LNCAP (cell line): ENCODE results near the gene LMBR1.

Experiments used
- CTCF ChIP-seq: fragments of 450-650 bp; IDR thresholded peaks from 2 replicates; pipeline ENCODE4 v1.5.1; 2017; ENCODE audit warnings: mild to moderate bottlenecking

LMBR1 gene

GRCh38 chr7:156739596-156739995, 153.4 kb downstream of the LMBR1 start:
- TF ChIP-seq CTCF = no peak

GRCh38 chr7:156735851-156736250, 157.1 kb downstream of the LMBR1 start:
- TF ChIP-seq CTCF = no peak

- no peak for TF ChIP-seq CTCF
Measured at GRCh38 chr7:156733638-156734037, 159.3 kb downstream of the LMBR1 start.

- no peak for TF ChIP-seq CTCF
Measured at GRCh38 chr7:156732091-156732625, 160.8 kb downstream of the LMBR1 start.

GRCh38 chr7:156731651-156732050, 161.3 kb downstream of the LMBR1 start:
- no peak for TF ChIP-seq CTCF

GRCh38 chr7:156725936-156726335, 167.0 kb downstream of the LMBR1 start:
- TF ChIP-seq CTCF = no peak

GRCh38 chr7:156725073-156725472, 167.9 kb downstream of the LMBR1 start:
- TF ChIP-seq CTCF = no peak
